Adipose tissue (tissue), 3 donors: ENCODE data around the gene HORMAD1. TPM values are rescaled to one million over a fixed set of nuclear protein-coding genes. Genes with fewer than 3 reads are reported as not detected.
"Not testable (repeated sequence)": the region's sequence is repeated elsewhere in the genome, so short reads cannot be mapped to it uniquely, and the experiment has no call there.

Source experiments
- H3K27ac ChIP-seq: one replicate; pipeline ENCODE4 v1.5.1; 2013; ENCODE audit warnings: low read depth, low read length
- WGBS, 3 donors: extraction: QIAGEN DNeasy Blood & Tissue Kit; methylation state at CpG; one replicate each; pipeline ENCODE4 v1.1.7; 2013; 5-methylcytosine and 5-hydroxymethylcytosine counted together
- polyA plus RNA-seq, 3 donors: library from polyadenylated mRNA; stranded (reverse); fragments of 200-250 nt; gene quantifications; one replicate each; pipeline ENCODE4 v1.2.3, GENCODE V29; 2013
- donor health status: healthy with polysubstance abuse.
- donor health status: Bipolar disorder and iron deficiency.
- donor health status: healthy.

The HORMAD1 gene, protein sequence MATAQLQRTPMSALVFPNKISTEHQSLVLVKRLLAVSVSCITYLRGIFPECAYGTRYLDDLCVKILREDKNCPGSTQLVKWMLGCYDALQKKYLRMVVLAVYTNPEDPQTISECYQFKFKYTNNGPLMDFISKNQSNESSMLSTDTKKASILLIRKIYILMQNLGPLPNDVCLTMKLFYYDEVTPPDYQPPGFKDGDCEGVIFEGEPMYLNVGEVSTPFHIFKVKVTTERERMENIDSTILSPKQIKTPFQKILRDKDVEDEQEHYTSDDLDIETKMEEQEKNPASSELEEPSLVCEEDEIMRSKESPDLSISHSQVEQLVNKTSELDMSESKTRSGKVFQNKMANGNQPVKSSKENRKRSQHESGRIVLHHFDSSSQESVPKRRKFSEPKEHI
- polyA plus RNA-seq, result under 1 TPM in 1 of 3 donors, not detected in 2; 0.07 TPM

DNA sequence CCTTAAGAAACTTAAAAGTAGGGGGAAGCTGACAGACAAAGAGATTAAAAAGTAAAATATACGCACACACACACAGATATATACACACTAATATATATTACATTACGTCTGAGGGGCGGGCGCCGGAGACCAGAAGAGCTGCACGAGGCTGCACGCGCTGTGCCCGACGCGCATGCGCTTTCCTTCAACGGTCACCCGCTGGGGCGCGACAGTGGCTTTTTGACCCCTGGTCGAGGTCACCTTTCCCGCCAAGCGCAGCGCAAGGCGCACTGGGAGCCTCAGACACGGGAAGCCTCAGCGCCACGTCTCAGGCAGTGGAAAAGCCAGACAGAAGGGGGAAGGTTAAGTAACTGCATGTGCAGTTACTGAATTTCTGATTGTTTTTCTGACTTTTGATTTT, at the start of gene HORMAD1:
Gene HORMAD1 (minus strand): TSS at position 193 of the 400 bp plus-strand sequence. CDS start 1,390 bp downstream, outside the sequence.
- no peak within 1 kb of the TSS for H3K27ac ChIP-seq
- WGBS, 3 donors, result 96 to 97% (median 96%) methylated on average over 24 of the region's 24 CpGs

DNA sequence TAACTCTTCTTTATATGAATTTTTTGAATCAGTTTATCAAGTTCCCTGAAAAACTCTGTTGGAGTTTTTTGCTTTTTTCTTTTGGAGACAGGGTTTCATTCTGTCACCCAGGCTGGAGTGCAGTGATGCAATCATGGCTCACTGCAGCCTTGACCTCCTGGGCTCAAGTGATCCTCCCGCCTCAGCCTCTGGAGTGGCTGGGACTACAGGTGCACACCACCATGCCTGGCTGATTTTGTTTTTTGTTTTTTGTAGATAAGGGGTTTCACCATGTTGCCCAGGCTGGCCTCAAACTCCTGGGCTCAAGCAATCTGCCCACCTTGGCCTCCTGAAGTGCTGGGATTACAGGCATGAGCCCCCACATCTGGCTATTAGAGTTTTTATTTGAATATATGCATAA, 47.0 kb upstream of the HORMAD1 start:
- H3K27ac ChIP-seq, result not testable (repeated sequence)
- 42 to 87% (median 83%) methylated on average over 1 of the region's 1 CpG for WGBS, 3 donors

DNA sequence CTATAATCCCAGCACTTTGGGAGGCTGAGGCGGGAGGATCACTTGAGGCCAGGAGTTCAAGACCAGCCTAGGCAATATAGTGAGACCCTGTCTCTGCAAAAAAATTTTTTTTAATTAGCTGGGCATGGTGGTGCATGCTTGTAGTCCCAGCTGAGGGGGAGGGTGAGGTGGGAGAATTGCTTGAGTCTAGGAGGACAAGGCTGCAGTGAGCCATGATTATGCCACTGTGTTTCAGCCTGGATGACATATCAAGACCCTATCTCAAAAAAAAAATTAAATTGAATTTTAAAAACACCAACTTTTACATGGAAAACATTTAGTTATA, 45.2 kb upstream of the HORMAD1 start:
- 61 to 95% (median 67%) methylated on average over 1 of the region's 1 CpG for WGBS, 3 donors

DNA sequence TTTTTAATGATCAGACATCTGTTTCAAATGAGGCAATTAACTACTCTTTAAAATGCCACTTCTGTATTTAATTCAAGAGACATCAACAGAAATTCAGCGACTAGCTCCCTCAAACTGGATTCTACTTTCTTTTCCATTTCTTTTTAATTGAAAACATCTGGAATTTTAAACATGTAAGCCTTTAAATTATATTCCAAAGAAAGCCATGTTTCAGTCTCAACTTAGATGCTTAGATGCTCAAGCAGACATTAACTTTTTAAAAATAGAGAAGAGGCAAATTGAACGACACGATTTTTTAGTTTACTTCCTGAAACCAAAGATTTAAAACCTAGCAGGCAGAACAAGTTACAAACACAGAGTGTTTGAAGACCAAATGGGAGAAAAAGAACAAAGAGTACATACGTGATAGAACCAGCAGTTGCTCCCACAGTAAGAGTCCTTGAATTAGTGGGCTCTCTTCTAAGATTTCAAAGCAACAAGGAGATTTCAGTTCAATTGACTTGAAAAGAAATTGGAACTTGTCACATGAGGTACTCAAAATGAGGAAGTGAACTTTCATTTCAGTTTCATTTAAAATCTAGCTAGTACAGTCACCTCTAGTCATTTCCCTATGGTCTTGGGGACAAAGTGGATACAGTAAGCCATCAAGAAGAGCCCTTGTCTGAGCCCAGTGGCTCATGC, 44.7 kb upstream of the HORMAD1 start, which contains the start of gene CTSS:
Gene CTSS (minus strand): TSS at position 483 of the 681 bp plus-strand sequence. CDS start 1,015 bp downstream, outside the sequence.
- no peak within 1 kb of the TSS for H3K27ac ChIP-seq
- 2 to 25% (median 7%) methylated on average over 4 of the region's 4 CpGs for WGBS, 3 donors

More for the DNA sequence above, 45.2 kb upstream of the HORMAD1 start:
- not testable (repeated sequence) for H3K27ac ChIP-seq

DNA sequence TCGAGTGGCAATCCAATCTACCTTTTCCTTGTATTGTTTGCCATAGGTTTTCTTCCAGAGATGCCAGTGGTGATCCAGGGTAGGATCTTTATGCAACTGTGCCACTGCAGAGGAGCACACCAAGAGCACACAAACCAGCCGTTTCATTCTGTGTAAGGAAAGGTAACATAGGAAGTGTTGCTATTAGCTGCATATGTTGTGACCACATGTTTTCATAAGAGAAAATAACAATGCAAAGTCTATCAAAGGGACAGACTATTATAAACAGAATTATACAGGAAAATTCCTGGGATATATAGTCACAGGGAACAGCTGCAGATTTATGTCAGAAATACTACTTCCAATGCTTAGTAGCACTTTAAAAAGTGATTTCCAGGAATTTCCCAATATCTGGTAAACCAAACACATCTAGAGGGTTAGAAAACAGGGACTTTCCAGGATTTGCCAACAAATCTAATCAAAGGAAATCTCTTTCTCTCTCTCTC, 44.0 kb upstream of the HORMAD1 start:
- H3K27ac ChIP-seq, result no peak overlapping the region
- WGBS, 3 donors, result 42 to 58% (median 50%) methylated on average over 2 of the region's 2 CpGs

DNA sequence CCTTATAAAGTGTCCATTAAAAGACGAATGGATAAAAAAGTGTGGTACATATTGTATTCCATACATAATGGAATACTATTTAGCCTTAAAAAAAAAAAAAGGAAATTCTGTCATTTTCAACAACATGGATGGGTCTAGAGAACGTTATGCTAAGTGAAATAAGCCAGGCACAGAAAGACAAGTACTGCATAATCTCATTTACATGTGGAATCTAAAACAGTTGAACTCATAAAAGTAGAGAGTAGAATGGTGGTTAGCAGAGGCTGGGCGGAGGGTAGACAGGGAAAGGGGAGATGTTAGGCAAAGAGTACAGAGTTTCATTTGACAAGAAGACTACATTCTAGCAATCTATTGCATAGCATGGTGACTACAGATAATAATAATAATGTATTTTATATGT, 42.3 kb upstream of the HORMAD1 start:
- H3K27ac ChIP-seq, result no peak overlapping the region
- WGBS, 3 donors, result 78 to 90% (median 88%) methylated on average over 3 of the region's 3 CpGs

DNA sequence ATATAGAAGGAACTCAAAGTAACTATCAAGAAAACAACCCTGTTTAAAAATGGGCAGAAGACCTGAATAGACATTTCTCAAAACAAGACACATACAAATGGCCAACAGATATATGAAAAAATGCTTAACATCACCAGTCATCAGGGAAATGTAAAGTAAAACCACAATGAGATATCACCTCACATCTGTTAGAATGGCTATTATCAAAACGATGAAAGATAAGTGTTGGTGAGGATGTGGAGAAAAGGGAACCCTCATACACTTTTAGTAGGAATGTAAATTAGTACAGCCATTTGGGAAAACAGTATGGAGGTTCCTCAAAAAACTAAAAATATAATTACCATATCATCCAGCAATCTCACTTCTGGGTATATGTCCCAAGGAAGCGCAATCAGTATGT, 41.9 kb upstream of the HORMAD1 start:
- no peak overlapping the region for H3K27ac ChIP-seq

DNA sequence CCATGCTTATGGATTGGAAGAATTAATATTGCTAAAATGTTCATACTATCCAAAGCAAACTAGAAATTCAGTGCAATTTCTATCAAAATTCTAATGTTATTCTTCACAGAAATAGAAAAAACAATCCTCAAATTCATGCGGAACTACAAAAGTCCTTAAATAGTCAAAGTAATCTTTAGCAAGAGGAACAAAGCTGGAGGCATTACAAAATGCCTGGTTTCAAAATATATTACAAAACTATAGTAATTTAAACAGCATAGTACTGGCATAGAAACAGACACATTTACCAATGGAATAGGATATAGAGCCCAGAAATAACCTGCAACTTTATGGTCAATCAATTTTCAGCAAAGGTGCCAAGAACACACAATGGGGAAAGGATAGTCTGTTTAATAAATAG, 41.1 kb upstream of the HORMAD1 start:
- H3K27ac ChIP-seq, result no peak overlapping the region
- WGBS, 3 donors, result 61 to 97% (median 80%) methylated on average over 1 of the region's 1 CpG

More for the DNA sequence above, 41.9 kb upstream of the HORMAD1 start:
- 71 to 90% (median 79%) methylated on average over 2 of the region's 2 CpGs for whole genome bisulfite sequencing, 3 donors

DNA sequence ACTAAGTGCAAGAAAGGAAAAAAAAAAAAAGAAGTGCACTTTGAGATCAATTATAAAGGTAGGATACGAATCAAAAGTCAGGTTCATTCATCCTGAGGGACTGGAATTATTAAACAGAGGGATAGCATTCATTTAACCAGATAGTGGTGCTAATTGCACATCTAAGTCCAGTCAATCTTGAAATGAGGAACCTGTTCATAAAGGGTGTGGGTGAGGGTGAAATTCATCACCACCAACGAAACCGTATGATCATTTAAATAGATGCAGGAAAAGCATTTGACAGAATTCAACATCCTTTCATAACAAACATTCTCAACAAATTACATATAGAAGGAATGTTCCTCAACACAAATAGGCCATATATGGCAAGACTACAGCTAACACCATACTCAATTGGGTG, 39.3 kb upstream of the HORMAD1 start:
- H3K27ac ChIP-seq, result no peak overlapping the region
- 71 to 83% (median 72%) methylated on average over 3 of the region's 3 CpGs for WGBS, 3 donors

DNA sequence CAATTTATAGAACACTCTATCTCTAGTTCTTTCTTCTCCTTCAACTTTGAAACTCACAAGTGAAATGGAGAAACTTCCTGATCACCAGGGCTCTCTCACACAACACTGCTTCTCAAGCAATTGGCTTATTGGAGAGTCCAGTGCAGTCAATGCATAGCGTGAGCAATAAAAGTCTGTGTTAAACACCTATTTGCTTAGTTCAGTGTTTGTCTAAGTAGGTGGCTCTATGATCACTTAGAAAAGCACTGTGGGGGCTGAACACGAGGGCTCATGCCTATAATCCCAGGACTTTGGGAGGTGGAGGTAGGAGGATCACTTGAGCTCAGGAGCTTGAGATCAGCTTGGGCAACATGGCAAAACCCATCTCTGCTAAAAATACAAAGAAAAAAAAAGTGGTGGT, 32.7 kb upstream of the HORMAD1 start:
- no peak overlapping the region for H3K27ac ChIP-seq
- 64 to 94% (median 90%) methylated on average over 2 of the region's 2 CpGs for WGBS, 3 donors

DNA sequence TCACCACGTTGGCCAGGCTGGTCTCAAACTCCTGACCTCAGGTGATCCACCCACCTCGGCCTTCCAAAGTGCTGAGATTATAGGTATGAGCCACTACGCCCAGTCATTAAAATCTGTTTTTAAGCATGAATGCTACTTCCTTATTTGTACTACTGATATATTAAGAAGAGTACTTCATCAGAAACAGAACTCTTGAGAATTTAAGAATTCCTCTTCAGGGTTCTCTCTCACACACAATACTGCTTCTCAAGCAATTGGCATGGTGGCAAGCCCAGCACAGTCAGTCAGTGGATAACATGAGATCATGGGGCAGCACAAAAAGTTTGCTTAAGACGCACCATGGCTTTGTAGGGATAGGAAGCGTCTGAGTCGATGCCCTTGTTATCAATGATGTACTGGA, 30.7 kb upstream of the HORMAD1 start:
- 91 to 95% (median 95%) methylated on average over 5 to 6 of the region's 6 CpGs for WGBS, 3 donors
- no peak overlapping the region for H3K27ac ChIP-seq

DNA sequence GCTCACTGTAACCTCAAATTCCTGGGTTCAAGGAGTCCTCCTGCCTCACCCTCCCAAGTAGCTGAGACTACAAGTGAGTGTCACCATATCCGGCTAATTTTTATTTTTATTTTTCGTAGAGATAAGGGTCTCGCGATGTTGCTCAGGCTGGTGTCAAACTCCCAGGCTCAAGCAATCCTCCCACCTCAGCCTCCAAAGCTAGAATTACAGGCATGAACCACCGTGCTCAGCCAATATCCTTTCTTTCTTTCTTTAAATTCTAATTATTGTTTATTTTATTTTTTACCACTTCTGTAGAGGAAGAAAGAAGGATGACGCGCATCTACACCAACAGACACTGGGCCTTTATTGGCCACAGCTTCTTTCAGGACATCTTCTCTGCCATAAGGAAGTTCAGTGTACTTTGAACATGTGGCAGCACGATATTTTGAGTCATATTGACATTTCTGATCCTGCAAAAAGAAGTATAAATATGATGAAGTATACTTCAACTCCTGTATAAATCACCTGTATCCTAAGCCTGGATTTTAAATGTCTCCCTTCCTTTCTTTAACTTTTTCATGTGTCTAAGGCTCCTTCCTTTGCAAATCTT, 29.1 kb upstream of the HORMAD1 start:
- 90 to 95% (median 93%) methylated on average over 8 of the region's 8 CpGs for WGBS, 3 donors
- H3K27ac ChIP-seq, result no peak overlapping the region

DNA sequence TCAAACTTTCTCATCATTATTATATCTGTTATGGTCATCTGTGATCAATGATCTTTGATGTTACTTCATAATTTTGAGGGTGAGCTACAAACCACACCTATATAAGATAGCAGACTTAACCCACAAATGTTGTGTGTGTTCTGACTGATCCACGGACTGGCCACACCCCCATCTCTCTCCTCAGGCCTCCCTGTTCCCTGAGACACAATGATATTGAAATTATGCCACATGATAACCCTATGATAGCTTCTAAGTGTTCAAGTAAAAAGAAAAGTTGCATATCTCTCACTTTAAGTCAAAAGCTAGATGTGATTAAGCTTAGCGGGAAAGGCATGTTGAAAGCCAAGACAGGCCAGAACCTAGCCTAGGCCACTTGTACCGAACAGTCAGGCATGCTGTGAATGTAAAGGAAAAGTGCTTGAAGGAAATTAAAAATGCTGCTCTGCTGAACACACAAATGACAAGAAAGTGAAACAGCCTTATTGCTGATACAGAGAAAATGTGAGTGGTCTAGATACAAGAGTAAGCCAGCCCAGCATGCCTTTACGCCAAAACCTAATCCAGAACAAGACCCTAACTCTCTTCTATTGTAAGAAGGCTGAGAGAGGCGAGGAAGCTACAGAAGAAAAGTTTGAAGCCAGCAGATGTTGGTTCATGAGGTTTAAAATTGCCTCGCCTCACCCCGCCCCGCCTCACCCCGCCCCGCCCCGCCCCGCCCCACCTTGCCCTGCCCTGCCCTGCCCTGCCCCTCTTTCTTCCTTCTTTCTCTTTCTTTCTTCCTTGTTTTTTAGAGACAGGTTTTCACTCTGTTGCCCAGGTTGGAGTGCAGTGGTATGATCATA, 28.4 kb upstream of the HORMAD1 start:
- no peak overlapping the region for H3K27ac ChIP-seq
- WGBS, 3 donors, result 93 to 94% (median 94%) methylated on average over 12 of the region's 12 CpGs

DNA sequence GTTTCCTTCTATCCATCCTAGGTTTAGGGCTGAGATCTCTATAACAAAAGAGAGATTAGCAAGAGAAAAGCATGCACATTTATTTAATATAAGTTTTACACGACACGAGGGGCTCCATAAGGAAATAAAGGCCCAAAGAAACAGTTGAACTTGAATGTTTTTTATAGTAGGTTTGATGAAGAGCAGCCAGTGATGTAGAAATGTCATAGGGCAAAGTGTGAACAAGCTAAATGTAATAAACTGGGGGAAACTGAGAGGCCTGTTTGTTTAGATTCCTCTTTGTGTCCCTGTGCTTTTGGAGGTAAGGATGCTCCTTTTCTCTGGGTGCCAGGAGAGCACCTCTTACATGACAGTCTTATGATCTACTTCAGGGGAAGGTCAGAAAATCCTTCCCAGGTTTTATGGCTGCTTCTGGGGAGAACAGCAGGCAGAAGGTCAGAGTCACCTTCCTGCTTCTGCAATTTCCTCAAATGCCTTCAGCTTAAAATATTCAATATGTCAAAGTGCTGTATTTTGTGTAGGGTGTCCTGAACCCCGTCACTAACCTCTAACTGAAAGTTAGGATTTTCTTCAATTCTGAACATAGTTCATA, 9.5 kb upstream of the HORMAD1 start:
- no peak overlapping the region for H3K27ac ChIP-seq
- 61 to 81% (median 74%) methylated on average over 3 of the region's 3 CpGs for WGBS, 3 donors

DNA sequence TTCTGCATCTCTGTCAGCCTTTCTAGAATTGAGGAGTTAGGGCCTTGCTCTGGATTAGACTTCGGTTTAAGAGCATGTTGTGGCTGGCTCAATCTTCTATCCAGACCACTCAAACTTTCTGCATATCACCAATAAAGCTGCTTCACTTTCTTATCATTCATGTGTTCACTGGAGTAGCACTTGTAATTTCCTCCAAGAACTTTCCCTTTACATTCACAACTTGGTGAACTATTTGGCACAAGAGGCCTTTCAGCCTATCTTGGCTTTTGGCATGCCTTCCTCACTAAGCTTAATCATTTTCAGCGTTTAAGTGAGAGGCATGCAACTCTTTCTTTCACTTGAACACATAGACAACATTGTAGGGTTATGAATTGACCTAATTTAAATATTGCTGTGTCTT, 3.6 kb upstream of the HORMAD1 start:
- WGBS, 3 donors, result 63 to 78% (median 75%) methylated on average over 2 of the region's 2 CpGs

DNA sequence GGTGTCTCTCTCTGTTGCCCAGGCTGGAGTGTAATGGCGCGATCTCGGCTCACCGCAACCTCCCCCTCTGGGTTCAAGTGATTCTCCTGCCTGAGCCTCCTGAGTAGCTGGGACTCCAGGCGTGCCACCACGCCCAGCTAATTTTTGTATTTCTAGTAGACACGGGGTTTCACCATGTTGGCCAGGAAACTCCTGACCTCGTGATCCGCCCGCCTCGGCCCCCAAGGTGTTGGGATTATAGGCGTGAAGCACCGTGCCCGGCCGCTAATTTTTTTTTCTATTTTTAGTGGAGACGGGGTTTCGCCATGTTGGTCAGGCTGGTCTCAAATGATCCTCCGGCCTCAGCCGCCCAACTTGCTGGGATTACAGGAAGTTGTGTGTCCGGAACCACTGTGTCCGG, 597 bp downstream of the HORMAD1 start:
- WGBS, 3 donors, result 95 to 96% (median 96%) methylated on average over 21 of the region's 21 CpGs
- no peak overlapping the region for H3K27ac ChIP-seq

More for the DNA sequence above, 3.6 kb upstream of the HORMAD1 start:
- H3K27ac ChIP-seq, result no peak overlapping the region

DNA sequence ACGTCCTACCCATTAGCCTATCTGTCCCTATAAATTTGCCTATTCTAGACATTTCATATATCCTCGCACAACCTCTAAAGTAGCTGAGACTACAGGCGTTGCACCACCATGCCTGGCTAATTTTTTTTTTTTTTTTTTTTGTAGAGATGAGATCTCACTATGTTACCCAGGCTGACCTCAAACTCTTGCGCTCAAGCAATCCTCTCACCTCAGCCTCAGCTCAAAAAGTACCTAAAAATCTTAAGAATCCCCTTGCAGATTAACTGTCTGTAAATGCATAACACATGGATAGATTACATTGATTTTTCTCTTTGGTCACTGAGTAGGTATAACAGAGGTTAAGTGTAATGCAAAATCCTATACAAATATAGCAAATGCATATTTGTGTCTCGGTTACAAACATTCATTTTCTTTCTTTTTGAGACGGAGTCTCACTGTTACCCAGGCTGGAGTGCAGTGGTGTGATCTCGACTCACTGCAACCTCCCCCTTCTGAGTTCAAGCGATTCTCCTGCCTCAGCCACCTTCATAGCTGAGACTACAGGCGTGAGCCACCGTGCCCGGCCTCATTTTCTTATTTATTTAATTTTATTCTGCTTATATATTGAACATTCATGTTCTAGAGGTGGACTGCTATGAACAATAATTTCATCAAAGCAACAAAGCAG, 2.3 kb downstream of the HORMAD1 start:
- H3K27ac ChIP-seq, result no peak overlapping the region
- WGBS, 3 donors, result 74 to 82% (median 79%) methylated on average over 11 of the region's 11 CpGs
